NCI-H82 treated with DMSO at 0.1 percent for 48 hours (cell line): ENCODE results near the gene CSDE1.

ENCODE experiments used
- DNase-seq: peaks from one replicate; lab custom pipeline; 2025; ENCODE audit not compliant: unreplicated experiment; lab: John Stamatoyannopoulos, UW

Gene CSDE1

DNA sequence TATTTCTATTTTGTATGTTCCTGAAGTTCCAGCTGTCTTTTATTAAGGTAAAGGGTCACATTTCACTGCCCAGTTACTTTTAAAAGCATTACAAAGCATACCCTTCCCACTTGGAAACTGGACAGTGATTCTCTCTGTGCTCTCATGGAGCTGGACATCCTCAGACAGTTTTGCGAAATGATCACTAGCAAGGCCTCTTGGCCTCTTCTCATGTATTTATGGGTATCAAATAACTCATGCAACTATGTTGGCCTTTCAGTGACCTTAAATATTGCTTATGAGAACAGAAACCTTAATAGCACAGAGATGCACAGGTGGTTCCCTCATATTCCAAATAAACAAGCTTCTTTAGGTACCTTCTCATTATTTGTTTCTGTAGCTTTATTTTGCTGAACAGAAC, 54.5 kb downstream of the CSDE1 start:
- no peak for DNase-seq

DNA sequence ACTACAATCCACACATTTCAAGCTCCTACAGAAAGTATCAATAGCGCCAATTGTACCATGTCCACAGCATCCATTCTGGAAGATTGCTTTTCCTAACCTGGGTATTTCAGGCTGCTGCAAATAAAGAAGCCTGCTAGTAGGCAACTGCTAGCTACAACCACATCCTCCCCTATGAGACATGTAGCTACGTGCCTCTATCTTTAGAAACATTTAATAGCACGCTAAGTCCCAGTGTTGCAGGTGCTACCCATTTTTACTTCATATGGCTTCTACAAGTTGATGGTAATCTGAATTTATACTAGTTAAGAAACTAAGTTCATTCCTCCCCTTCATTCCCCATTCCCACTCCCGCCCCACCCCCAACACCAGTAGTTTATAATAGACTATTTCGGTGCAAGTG, 55.0 kb downstream of the CSDE1 start:
- no peak for DNase-seq

DNA sequence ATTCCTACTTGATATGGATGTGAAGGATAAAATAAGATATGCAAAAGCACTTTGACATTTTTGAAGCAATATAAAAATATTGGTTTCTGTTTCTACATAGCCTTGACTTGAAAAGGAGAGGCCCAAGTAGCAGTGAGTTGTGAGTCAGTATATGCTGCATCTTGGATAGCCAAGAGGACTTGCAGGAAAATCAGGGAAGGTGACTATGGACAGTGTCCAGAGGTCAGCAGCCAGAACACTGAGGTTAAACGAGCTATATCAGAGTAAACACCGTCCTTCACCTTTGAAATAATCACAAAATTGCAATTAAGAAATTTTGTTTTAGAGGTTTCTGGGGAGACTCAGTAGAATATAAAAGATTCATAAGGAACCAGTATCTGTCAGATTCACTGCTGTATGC, 55.9 kb downstream of the CSDE1 start:
- DNase-seq, result no peak

DNA sequence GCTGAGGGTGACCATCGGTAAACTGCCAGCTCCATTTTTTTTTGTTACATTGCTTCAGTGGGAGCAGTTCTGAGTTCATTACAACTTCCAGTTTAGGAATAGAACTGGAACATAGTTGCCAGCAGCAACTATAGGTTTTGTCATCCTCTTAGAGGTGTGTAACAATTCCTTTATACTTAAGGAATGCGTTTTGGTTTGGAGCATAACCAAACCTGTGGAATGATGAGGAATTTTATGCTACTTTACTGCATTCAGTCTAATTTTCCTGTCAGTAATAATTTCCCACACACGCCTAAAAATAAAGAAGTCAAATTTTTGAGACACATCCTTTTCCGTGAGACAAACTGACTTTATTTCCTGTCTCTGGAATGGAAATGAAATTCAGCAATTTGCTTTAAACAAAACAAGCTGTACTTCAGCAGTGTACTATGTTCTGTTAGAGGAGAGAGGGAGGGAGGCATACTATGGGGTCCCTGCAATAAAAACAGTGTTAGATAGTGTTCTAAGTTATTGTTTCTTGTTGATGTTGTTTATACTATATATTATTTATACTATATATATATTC, 57.7 kb downstream of the CSDE1 start:
- DNase-seq, result no peak

DNA sequence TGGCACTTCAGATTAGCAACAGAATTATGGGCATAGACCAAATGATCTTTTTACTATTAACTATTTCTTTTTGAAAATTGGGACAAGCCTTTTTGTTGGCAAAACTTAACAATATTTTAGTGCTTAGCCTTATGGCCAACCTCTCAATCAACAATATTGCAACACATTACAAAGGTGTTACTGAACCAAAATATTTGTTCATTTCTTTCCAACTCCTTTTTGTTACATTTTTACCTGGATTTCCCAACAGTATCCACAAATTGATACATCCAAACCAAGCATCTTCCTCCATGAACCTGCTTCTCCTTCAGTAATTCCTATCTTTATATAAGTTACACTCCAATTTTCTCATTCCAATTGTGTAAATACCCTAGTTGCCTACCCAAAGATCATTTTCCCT, 61.0 kb downstream of the CSDE1 start:
- no peak for DNase-seq

DNA sequence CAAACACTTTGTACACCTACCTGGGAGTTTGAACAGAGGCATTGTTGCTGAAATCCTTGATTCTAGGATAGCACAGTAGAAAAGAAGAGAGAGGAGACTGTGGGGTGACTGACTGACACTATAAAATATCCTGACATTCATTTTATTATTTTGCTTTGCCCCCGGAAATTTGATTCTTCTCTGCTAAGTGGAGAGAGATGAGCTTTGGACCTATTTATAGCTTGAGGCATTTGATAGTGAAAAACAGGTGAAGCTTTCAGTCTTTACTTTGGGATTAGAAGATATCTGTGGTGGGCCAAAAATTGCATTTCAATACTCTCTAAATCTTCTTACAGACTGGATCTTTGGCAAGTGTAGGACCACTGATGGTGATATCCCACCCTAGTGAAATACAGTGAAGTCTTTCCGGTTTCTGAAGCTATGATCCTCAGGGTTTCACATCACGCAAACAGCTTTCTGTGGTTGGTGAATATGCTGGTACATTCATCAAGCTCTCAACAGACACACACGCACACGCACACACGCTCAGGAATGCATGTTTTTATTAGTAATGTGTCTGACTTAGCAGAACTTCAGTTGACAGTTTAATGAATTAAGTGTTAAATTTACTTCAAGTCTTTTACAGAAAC, 62.2 kb downstream of the CSDE1 start, which contains the start of gene AMPD1:
Gene AMPD1 (minus strand): TSS at position 117 of the 629 bp plus-strand sequence. CDS start 75 bp downstream, at position 42.
- no peak for DNase-seq

DNA sequence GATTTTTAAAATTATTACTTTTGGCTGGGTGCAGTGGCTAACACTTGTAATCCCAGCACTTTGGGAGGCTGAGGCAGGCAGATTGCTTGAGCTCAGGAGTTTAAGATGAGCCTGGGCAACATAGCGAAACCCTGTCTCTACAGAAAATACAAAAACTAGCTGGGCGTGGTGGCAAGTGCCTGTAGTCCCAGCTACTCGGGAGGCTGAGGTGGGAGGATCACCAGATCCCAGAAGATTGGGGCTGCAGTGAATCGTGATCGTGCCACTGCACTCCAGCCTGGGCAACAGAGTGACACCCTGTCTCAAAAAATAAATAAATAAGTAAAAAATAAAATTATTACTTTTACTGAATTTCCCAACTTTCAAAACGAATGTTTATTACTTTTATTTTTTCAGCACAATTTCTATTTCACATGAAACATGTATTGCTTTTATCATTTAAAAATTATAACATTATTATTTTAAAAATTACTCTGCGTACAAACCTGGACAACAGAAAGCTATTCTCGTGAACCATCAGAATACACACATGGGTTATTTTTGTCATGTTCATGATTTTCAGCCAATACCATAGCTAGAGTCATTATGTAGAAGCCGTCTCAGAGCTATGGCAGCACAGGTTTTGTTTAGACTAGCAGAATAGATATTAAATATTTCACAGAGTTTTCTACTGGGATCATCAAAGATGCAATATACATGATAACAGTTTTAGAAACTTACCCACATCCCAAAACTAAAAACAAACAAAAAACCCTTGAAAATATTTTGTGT, 63.1 kb downstream of the CSDE1 start:
- no peak for DNase-seq

DNA sequence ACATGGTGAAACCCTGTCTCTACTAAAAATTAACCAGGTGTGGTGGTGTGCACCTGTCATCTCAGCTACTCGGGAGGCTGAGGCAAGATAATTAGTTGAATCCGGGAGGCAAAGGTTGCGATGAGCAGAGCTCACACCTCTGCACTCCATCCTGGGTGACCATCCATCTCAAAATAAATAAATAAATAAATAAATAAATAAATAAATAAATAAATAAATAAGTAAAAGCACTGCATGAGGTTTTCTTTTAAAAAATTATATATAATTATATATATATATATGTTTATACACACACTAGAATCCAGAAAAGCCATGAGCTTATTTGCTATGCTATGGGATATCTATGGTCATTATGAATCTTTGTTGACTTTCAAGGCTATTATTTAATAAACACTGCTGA, 64.8 kb downstream of the CSDE1 start:
- DNase-seq, result no peak

DNA sequence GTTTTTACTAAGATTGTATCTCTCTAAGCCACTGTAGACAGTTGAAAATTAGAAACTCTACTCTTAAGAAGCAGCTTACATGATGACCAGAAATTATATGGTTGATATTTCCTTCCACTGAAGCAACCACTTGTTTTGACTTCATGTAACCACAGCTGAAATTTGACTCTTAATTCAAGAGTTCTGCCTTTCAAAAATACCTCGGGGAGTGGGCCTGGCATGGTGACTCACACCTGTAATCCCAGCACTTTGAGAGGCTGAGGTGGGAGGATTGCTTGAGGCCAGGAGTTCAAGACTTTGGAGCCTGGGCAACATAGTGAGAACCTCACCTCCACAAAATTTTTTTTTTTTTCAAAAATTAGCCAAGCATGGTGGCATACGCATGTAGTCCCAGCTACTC, 66.7 kb downstream of the CSDE1 start:
- DNase-seq, result no peak

DNA sequence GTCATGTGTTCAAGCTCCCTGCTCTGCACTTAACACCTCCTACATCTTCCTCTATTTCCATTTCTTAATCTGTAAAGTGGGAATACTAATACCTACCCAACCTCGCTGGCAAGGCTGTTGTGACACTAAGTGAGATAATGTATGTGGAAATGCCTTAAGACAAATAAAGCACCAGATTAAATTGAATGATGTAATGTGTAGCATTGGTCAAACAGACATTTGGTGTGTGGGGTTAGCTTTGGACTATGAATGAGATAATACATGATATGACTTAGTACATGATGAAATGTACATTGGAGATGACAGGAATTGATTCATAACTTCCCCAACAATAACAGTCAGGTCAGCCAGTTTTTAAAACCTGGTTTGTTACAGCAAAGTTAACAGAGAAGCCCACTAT, 67.6 kb downstream of the CSDE1 start:
- DNase-seq, result no peak

DNA sequence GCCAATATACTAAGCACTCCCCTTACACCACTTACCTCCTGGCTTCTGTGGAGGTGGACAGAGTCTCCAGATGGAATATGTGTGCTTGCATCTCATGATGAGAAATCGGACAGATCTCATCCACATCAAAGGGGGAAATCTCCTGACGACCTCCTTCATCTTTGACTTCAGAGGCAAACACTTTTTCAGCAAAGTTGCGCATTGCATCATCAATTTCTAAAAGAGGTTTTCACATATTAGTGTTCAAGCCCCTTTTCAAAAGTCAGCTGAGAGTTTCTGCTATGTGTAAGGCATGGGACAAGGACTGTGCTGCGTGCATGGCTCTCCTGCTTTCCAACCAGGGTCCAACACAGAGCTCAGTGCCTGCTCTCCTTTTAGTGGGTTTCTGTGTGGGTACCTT, 69.3 kb downstream of the CSDE1 start:
- no peak for DNase-seq

DNA sequence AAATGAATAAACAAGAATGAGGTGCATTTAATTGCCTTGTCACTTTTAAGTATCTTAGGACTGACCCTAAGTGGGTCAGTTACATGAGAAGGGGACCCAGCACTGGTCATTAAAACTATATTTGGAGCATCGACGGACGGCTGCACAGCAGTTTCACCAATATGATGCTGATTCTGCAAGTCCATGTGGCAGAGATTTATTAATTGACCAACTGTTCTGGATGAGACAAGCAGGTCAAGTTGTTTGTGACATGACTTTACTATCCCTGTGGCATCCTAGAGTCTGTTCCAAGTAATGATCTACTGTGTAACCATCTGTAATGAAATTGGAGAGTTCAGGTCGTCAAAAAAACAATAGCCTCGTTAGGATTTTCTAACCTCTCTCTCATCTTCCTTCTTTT, 71.9 kb downstream of the CSDE1 start:
- DNase-seq, result no peak

DNA sequence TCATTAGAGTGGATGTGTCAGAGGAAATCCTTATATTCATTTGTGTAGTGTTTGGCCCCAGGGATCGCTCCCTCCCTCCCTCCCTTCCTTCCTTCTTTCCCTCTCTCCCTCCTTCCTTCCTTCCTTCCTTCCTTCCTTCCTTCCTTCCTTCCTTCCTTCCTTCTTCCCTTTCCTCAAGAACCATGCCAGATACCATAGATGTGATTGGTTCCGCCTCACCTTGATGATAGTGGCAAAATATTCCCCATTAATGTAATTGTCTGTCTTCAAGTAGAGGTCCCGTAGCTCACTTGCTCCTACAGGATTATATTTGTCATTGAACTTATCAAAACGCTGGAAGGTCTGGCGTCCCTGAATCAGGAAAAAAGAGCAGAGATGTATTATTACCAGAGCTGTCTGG, 80.1 kb downstream of the CSDE1 start:
- no peak for DNase-seq

DNA sequence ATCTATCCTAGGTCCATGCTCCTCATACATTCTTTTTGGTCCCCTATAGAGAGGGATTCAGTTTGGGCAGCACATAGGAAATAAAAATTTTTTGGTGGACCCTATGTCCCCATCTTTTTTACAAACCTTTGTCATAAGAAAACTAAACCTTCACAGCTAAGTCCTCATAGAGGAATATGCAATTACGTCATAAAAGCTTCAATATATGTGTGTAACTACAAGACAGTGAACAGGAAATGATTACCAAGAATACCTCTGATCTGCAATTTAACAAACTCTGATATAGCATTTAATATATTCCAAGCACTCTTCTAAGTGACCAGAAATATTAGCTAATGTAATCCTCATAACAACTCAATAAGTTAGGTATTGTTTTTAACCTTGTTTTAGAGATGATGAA, 81.7 kb downstream of the CSDE1 start:
- no peak for DNase-seq

DNA sequence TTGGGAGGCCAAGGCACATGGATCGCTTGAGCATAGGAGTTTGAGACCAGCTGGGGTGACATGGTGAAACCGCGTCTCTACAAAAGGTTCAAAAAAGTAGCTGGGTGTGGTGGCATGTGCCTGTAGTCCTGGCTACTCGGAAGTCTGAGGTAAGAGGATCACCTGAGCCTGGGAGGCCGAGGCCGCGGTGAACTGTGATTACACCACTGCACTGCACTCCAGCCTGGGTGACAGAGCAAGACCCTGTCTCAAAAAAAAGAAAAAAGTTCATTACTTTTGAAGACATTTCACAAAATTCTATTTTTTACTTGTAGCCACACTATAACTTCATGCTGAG, 85.9 kb downstream of the CSDE1 start:
- no peak for DNase-seq

DNA sequence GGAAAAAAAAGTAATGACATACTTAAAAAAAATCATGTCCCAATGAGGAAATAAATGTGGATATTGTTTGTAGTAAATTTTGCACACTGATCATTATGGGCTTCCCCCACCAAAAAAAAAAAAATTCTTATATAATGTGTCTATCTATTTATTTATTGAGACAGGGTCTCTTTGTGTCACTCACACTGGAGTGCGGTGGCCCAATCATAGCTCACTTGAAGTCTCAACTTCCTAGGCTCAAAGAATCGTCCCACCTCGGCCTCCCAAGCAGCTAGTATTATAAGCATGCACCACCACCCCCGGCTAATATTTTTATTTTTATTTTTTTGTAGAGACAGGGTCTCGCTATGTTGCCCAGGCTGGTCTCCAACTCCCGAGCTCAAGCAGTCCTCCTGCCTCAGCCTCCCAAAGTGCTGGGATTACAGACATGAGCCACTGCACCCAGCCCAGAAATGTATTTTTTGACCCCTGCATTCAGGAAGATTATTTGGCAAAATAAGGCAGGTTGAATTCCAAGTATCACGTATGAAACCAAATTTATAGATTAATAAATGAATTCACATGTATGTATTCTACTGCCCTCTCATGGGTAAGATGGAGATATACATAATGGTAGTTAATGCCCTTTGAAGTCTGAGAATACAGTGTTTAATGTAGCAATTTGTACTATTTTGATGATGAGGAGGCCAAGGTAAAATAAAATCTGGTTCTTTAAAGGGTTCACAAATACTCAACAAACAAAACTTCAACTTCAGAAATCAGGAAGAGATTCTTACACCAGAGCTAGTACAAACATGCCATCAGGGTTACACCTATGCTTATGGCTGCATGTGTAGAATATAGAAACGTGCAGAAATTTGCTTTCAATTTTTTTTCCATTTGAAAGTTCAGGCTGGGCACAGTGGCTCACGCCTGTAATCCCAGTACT, 86.5 kb downstream of the CSDE1 start:
- no peak for DNase-seq

DNA sequence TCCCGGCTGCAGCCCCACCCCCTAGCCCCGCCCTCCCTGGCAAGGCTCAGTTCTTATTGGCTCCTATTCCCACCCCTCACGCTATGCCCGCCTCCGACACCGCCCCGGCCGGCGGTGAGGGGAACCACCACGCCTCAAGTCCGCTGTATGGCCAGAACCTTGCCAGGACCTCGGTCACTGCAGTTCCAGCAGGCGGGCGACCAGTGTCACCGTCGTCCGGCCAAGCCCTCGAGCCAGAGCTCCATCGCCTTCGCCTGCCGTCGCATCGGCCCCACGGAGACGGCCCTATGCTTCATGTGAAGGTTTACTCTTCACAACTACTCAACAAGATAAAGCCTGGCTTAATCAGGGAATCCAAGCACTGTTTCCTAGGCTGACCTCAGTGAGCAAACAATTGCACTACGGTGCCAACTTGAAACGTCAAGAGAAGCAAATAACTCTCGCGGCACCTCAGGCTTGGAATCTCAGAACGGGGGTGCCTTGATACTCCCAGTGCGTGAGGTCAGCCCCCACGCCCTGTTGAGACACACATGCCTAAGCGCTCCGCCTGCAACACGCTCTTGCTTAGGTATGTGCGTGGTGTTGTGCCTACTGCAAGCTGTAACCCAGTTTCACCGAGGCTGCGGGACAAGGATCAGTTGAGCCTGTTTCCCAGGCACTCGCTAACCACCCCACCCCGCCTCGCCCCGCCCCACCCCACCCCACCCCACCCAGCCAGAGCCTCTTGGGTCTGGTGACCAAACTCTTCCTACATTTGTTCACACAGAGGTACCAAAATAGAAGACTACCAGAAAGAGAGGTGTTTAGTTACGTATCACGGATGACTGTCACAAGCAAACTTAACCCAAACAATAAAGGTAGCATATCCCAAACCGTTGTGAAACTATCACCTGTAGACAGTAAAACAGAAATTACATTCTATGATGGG, 87.4 kb downstream of the CSDE1 start:
- peak; percentile 56 for DNase-seq

DNA sequence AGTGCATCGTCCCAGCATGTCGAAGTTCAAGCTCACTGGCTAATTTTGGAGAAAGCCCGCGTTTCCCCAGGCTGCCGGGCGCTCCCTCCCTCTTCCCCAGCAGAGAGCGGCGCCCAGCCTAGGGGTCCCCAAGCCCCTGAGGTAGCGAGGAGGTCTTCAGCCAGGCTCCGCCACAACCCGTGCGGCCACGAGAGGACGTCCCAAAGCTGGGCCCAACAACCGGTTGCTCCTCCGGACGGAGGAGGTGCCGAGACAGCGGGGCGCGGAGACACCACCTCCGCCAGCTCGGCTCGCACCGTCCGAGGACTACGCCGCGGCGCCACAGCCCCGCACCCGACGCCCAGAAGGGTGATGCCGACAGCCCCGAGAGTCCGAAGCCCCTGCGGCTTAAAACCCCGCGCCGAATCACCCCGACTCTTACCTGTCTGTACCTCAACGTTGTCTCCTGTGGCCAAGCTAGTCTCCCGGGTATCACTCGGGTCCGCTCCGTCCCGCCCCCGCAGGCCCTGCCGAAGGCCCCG, 88.2 kb downstream of the CSDE1 start, which contains the start of gene DENND2C:
Gene DENND2C (minus strand): TSS at position 488 of the 521 bp plus-strand sequence. CDS start 44,065 bp downstream, outside the sequence.
- DNase-seq, result no peak

DNA sequence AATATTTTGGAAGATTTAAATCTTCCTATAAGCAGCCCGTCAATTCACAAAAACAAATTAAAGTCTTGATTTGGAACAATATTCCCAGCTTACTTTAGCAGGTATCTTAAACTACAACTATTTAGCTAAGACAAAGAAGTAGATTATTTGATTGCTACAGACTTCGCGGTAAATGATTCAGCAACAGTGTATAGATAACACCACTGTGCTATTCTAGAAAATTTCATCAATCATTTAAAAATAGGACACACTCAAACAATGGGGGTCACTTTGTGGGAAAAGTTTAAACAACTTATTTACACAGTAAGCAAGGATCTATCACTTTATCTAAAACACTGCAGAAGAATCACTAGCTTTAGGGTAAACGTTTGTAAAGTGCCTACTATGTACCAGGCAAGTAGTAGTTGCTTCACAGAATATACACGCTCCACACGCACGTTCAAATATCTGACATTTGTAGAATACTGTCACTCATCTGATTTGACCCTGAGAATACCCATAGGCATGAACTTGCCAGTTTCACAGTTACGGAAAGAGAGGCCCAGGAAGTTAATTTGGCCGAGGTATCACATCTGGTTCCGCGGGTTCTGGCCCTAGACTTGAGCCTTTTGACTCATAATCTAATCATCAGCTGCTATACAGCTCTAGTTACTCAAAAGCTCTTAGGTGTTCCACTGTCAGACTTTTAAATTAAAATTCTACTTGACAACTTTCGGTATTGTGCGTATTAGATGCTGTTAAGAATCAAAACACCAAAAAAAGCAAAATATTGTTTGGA, 88.8 kb downstream of the CSDE1 start:
- DNase-seq, result no peak
